Neural cell (in vitro differentiated cells): ENCODE measurements around the gene ANKRD30B. TPM values are rescaled to one million over a fixed set of nuclear protein-coding genes. Genes with fewer than 3 reads are reported as not detected.
"Not testable (repeated sequence)": the region's sequence is repeated elsewhere in the genome, so short reads cannot be mapped to it uniquely, and the experiment has no call there.

Experiments used
- H2AFZ ChIP-seq: fragments of 200-600, 300-800 bp; sonication (generic), shearing (Covaris generic); 2 replicates; pipeline ENCODE4 v1.6.0; 2014; ENCODE audit warnings: low read depth, mild to moderate bottlenecking, antibody characterized with exemption, low read length, moderate library complexity
- H3F3A ChIP-seq: fragments of 200-600 bp; shearing (Covaris generic); 2 replicates; pipeline ENCODE4 v1.6.1; 2016; ENCODE audit warnings: mild to moderate bottlenecking, moderate library complexity, mixed read lengths, antibody characterized with exemption, low read length; ENCODE audit not compliant: insufficient read depth, poor library complexity, severe bottlenecking
- H3K27ac ChIP-seq: fragments of 200-600, 300-800 bp; sonication (generic), shearing (Covaris generic); 2 replicates; pipeline ENCODE4 v1.5.1; 2014; ENCODE audit warnings: mild to moderate bottlenecking, low read length, moderate library complexity
- H3K27me3 ChIP-seq: fragments of 300-800, 200-600 bp; sonication (generic), shearing (Covaris generic); 2 replicates; pipeline ENCODE4 v1.6.0; 2014; ENCODE audit warnings: mild to moderate bottlenecking, low read depth, low read length, moderate library complexity; ENCODE audit not compliant: insufficient read depth
- H3K36me3 ChIP-seq: fragments of 300-800, 200-600 bp; sonication (generic), shearing (Covaris generic); 2 replicates; pipeline ENCODE4 v1.5.1; 2014; ENCODE audit warnings: mild to moderate bottlenecking, antibody characterized with exemption, low read length, moderate library complexity; ENCODE audit not compliant: insufficient read depth
- H3K4me2 ChIP-seq: fragments of 300-800, 200-600 bp; sonication (generic), shearing (Covaris generic); 2 replicates; pipeline ENCODE4 v1.6.0; 2014; ENCODE audit warnings: mild to moderate bottlenecking, low read length
- H3K4me3 ChIP-seq: fragments of 300-800, 200-600 bp; sonication (generic), shearing (Covaris generic); 2 replicates; pipeline ENCODE4 v1.5.1; 2014; ENCODE audit warnings: mild to moderate bottlenecking, low read length, moderate library complexity
- H3K79me2 ChIP-seq: fragments of 200-600 bp; shearing (Covaris generic); replicated peaks from 2 replicates; pipeline ENCODE4 v1.6.0; 2014; ENCODE audit warnings: mild to moderate bottlenecking, low read length, moderate library complexity; ENCODE audit not compliant: insufficient read depth
- H3K9ac ChIP-seq: fragments of 300-800, 200-600 bp; sonication (generic), shearing (Covaris generic); 2 replicates; pipeline ENCODE4 v1.6.1; 2016; ENCODE audit warnings: mild to moderate bottlenecking, low read length, mixed read lengths
- H3K9me2 ChIP-seq: fragments of 200-600 bp; shearing (Covaris generic); 2 replicates; pipeline ENCODE4 v1.6.1; 2016; ENCODE audit warnings: mild to moderate bottlenecking, low read length, mixed read lengths; ENCODE audit not compliant: insufficient read depth
- H3K9me3 ChIP-seq: fragments of 200-600, 300-800 bp; sonication (generic), shearing (Covaris generic); 2 replicates; pipeline ENCODE4 v1.6.1; 2016; ENCODE audit warnings: mild to moderate bottlenecking, mixed run types, low read length, moderate library complexity, mixed read lengths
- H4K20me1 ChIP-seq: fragments of 200-600 bp; shearing (Covaris generic); 2 replicates; pipeline ENCODE4 v1.6.1; 2016; ENCODE audit warnings: mild to moderate bottlenecking, mixed run types; ENCODE audit not compliant: insufficient read depth
- polyA plus RNA-seq: library from polyadenylated mRNA; depleted of rRNA; stranded (reverse); fragments of >200 nt; gene quantifications from 2 replicates; pipeline ENCODE4 v1.2.3, GENCODE V29; 2014

Gene ANKRD30B
- polyA plus RNA-seq, 1 donor from 2014 or later: not detected

DNA sequence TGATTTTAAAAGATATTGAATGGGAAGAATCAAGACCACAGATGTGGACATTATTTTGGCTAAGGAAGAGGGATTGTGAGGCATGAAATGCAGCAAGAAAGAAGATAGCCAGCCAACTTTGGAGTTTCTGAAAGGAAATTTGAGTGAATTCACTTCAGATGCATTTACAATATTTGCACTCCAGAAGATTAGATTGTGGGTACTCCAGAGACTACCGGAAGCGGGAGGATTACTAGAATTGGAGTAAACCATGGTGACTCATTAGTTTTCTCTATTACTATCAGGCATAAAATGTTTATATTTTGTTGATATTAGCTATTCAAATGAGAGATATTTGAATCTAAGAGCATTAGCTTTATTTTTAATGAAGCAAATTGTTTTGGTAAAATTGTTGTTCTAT, 93.6 kb downstream of the ANKRD30B start:
- not testable (repeated sequence) for H3K9me3 ChIP-seq, H3K27ac ChIP-seq, H3K9me2 ChIP-seq, H3K36me3 ChIP-seq, H3K4me2 ChIP-seq, H3K9ac ChIP-seq, H3K27me3 ChIP-seq, H2AFZ ChIP-seq, H4K20me1 ChIP-seq, H3K4me3 ChIP-seq, H3K79me2 ChIP-seq, H3F3A ChIP-seq

DNA sequence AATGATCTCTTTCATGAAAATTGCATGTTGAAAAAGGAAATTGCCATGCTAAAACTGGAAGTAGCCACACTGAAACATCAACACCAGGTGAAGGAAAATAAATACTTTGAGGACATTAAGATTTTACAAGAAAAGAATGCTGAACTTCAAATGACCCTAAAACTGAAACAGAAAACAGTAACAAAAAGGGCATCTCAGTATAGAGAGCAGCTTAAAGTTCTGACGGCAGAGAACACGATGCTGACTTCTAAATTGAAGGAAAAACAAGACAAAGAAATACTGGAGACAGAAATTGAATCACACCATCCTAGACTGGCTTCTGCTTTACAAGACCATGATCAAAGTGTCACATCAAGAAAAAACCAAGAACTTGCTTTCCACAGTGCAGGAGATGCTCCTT, 103.6 kb downstream of the ANKRD30B start:
- not testable (repeated sequence) for H4K20me1 ChIP-seq, H3F3A ChIP-seq, H3K27me3 ChIP-seq, H3K9ac ChIP-seq, H3K4me2 ChIP-seq, H3K27ac ChIP-seq, H3K79me2 ChIP-seq, H2AFZ ChIP-seq, H3K9me3 ChIP-seq, H3K9me2 ChIP-seq, H3K36me3 ChIP-seq, H3K4me3 ChIP-seq

DNA sequence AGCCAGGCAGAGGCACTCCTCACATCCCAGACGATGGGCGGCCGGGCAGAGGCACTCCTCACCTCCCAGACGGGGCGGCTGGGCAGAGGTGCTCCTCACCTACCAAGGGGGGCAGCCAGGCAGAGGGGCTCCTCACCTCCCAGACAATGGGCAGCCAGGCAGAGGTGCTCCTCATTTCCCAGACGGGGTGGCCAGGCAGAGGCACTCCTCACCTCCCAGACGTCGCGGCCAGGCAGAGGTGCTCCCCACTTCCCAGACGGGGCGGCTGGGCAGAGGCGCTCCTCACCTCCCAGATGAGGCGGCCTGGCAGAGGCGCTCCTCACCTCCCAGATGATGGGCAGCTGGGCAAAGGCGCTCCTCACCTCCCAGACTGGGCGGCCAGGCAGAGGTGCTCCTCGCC, 107.7 kb downstream of the ANKRD30B start:
- not testable (repeated sequence) for H4K20me1 ChIP-seq, H3K27me3 ChIP-seq, H3K79me2 ChIP-seq, H3K9me3 ChIP-seq, H3K36me3 ChIP-seq, H3F3A ChIP-seq, H3K4me3 ChIP-seq, H2AFZ ChIP-seq, H3K4me2 ChIP-seq, H3K9me2 ChIP-seq, H3K27ac ChIP-seq, H3K9ac ChIP-seq

DNA sequence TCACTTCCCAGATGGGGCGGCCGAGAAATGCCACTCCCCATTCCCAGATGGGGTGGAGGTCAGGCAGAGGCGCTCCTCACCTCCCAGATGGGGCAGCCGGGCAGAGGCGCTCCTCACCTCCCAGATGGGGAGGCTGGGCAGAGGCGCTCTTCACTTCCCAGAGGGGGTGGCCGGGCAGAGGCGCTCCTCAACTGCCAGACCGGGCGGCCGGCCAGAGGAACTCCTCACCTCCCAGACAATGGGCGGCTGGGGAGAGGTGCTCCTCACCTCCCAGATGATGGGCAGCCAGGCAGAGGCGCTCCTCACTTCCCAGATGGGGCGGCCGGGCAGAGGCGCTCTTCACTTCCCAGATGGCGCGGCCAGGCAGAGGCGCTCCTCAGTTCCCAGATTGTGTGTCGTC, 108.3 kb downstream of the ANKRD30B start:
- not testable (repeated sequence) for H3K79me2 ChIP-seq, H2AFZ ChIP-seq, H3K27ac ChIP-seq, H3K9me3 ChIP-seq, H4K20me1 ChIP-seq, H3K9ac ChIP-seq, H3K27me3 ChIP-seq, H3K9me2 ChIP-seq, H3K4me3 ChIP-seq, H3F3A ChIP-seq, H3K36me3 ChIP-seq, H3K4me2 ChIP-seq

DNA sequence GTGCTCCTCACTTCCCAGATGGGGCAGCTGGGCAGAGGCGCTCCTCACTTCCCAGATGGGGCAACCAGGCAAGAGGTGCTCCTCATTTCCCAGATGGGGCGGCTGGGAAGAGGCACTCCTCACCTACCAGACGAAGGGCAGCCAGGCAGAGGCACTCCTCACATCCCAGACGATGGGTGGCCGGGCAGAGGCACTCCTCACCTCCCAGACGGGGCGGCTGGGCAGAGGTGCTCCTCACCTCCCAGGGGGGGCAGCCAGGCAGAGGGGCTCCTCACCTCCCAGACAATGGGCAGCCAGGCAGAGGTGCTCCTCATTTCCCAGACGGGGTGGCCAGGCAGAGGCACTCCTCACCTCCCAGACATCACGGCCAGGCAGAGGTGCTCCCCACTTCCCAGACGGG, 110.5 kb downstream of the ANKRD30B start:
- not testable (repeated sequence) for H3F3A ChIP-seq, H3K27ac ChIP-seq, H3K9me2 ChIP-seq, H3K27me3 ChIP-seq, H3K4me3 ChIP-seq, H2AFZ ChIP-seq, H3K36me3 ChIP-seq, H4K20me1 ChIP-seq, H3K4me2 ChIP-seq, H3K9me3 ChIP-seq, H3K9ac ChIP-seq, H3K79me2 ChIP-seq

DNA sequence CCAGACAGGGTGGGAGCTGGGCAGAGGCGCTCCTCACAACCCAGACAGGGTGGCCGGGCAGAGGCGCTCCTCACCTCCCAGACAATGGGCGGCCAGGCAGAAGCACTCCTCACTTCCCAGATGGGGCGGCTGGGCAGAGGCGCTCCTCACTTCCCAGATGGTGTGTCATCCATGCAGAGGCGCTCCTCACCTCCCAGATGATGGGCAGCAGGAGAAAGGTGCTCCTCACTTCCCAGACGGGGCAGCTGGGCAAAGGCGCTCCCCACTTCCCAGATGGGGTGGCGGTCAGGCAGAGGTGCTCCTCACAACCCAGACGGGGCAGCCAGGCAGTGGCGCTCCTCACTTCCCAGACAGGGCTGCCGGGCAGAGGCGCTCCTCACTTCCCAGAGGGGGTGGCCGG, 112.0 kb downstream of the ANKRD30B start:
- not testable (repeated sequence) for H3K4me2 ChIP-seq, H3K36me3 ChIP-seq, H3K9ac ChIP-seq, H3K9me3 ChIP-seq, H3F3A ChIP-seq, H3K9me2 ChIP-seq, H3K27ac ChIP-seq, H3K27me3 ChIP-seq, H4K20me1 ChIP-seq, H3K79me2 ChIP-seq, H3K4me3 ChIP-seq, H2AFZ ChIP-seq

DNA sequence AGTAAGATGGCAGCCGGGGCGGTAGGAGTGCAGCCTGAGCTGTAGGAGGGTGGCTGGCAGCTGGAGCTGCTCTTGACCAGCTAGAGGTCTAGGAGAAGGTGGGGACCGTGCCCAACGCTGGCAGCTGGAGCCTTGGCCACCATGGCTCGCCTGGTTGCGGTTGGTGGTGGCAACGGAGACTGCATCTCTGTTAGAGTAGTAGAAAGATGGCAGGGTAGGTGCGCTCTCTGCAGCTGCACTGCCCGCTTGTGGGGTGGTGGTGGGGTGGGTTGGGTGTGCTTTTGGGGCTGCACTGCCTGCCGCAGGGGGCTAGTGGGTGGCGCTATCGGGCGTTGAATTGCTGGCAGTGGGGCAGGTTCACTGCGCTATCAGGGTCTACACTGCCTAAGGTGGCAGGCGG, 118.5 kb downstream of the ANKRD30B start:
- H3K9me3 ChIP-seq, H3F3A ChIP-seq, H4K20me1 ChIP-seq, H2AFZ ChIP-seq, H3K4me2 ChIP-seq, H3K9me2 ChIP-seq, H3K27ac ChIP-seq, H3K4me3 ChIP-seq, H3K27me3 ChIP-seq, H3K79me2 ChIP-seq, H3K9ac ChIP-seq, H3K36me3 ChIP-seq: not testable (repeated sequence)

DNA sequence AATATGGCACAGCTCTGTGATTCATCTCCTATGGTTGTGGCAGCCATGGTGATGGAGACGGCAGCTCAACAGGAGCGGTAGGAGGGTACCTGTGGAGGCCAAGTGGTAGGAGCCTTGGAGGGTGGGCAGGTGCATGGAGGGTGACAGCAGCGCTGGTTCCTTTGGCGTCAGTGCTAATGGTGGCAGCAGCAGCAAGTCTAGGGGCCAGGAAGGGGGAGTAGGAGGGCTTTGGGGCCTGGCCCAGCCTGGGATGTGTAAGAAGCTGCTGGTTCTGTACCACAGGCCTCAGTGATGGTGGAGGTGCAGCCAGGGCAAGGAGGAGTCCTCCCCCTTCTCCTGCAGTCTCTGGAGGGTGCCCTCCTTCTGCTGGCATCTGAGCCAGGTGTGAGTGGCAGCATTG, 120.0 kb downstream of the ANKRD30B start:
- H3K9me3 ChIP-seq: not testable (repeated sequence)

More for the DNA sequence above, 120.0 kb downstream of the ANKRD30B start:
- not testable (repeated sequence) for H3K27ac ChIP-seq, H3K9me2 ChIP-seq, H3K27me3 ChIP-seq, H3K4me3 ChIP-seq, H2AFZ ChIP-seq, H3K79me2 ChIP-seq, H3K4me2 ChIP-seq, H3K36me3 ChIP-seq, H3K9ac ChIP-seq, H3F3A ChIP-seq, H4K20me1 ChIP-seq
